ENCODE results near the gene C10orf62.

DNA sequence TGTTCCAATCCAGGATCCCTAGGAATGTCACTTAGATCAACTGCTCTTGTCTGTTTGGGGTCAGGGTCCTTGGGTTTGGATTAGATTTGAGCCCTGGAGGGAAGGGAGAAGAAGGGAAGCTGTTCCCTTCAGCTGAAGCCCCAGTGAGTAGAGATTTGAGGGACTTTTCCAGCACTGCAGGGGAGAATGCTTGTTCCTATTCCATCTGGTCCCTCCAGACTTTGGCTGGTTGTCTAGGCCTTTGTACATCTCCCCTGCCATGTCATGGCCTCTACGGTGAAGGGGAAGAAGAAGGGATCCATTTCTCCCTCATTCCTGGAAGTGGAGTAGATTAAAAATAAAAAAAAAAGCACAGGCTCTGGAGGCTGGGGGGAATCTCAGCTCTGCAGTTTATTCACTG is 11.1 kb downstream of the C10orf62 start:
- TF ChIP-seq, protein P1, sequence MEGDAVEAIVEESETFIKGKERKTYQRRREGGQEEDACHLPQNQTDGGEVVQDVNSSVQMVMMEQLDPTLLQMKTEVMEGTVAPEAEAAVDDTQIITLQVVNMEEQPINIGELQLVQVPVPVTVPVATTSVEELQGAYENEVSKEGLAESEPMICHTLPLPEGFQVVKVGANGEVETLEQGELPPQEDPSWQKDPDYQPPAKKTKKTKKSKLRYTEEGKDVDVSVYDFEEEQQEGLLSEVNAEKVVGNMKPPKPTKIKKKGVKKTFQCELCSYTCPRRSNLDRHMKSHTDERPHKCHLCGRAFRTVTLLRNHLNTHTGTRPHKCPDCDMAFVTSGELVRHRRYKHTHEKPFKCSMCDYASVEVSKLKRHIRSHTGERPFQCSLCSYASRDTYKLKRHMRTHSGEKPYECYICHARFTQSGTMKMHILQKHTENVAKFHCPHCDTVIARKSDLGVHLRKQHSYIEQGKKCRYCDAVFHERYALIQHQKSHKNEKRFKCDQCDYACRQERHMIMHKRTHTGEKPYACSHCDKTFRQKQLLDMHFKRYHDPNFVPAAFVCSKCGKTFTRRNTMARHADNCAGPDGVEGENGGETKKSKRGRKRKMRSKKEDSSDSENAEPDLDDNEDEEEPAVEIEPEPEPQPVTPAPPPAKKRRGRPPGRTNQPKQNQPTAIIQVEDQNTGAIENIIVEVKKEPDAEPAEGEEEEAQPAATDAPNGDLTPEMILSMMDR (IDR thresholded peaks at IDR 0.05) = no peak
- TF ChIP-seq POLR2A (IDR thresholded peaks at IDR 0.05) = no peak
- TF ChIP-seq EP300 (IDR thresholded peaks at IDR 0.05) = no peak
- no peak for TF ChIP-seq POLR2AphosphoS5 (IDR thresholded peaks at IDR 0.05)
